ENCODE results near the gene PAEP. TPM values are rescaled to one million over a fixed set of nuclear protein-coding genes. Genes with fewer than 3 reads are reported as not detected.

PAEP gene
- total and polyA plus RNA-seq, 9 donors: 0.30 to 1.4 (median 0.35) TPM; not detected in 4

GRCh38 chr9:135613946-135614805 is 52.6 kb downstream of the PAEP start:
- 74% methylated on average over 29 of the region's 34 CpGs for WGBS (ENCODE audit: insufficient coverage)
- Histone ChIP-seq H3K4me1 (ENCODE audit: control insufficient read depth, insufficient read depth, low read length) (no peaks in the 10 kb centered on the region), H3K27ac (ENCODE audit: low read length) (no peak overlapping the region), H3K36me3 (ENCODE audit: control insufficient read depth, insufficient read depth, low read length) (no peaks in the 10 kb centered on the region), H3K27me3 (ENCODE audit: control insufficient read depth, insufficient read depth, low read length) (peaks cover under 1% of the 10 kb centered on the region), H3K9me3 (replicated peaks; ENCODE audit: control insufficient read depth, low read depth, low read length) (no peaks in the 10 kb centered on the region), H3K4me3 (ENCODE audit: low read length) (no peak overlapping the region)
- no peak for DNase-seq

DNA sequence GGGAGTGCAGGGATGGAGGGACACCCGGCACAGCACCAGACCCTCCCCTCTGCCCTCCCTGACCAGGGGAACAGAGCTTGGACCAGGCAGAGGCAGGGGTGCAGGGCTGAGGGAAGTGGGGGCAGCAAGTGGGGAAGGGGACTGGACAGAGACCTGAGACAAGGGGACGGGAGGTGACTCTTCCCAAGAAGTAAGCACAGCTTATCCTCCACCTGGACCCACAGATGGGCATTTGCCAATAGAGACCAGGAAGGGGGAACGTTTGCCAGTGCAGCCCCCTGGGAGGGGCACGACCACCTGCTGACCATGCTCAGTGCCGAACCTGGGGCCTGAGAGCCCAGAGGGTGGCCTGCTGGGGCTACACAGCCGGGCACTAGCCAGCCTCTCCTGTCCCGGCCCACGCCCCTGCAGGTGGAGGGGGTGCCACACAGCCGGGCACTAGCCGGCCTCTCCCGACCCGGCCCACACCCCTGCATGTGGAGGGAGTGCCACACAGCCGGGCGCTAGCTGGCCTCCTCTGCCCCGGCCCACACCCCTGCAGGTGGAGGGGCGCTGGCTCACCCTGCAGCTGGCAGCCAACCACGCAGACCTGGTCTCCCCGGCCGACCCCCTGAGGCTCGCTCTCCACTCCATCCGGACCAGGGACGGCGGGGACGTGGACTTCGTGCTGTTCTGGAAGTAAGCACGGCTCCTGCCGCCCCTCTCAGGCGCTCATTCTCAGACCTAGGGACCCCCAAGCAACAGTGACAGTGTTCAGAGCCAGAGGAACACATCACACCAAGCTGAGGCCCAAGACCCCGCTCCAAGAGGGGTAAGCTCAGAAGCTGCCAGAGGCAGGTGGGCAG is 53.5 kb downstream of the PAEP start:
- Histone ChIP-seq H3K4me3 (ENCODE audit: low read length) (no peak overlapping the region), H3K36me3 (ENCODE audit: control insufficient read depth, insufficient read depth, low read length) (no peaks in the 10 kb centered on the region), H3K9me3 (replicated peaks; ENCODE audit: control insufficient read depth, low read depth, low read length) (no peaks in the 10 kb centered on the region), H3K27me3 (ENCODE audit: control insufficient read depth, insufficient read depth, low read length) (peaks cover 2% of the 10 kb centered on the region), H3K27ac (ENCODE audit: low read length) (no peak overlapping the region), H3K4me1 (ENCODE audit: control insufficient read depth, insufficient read depth, low read length) (no peaks in the 10 kb centered on the region)
- WGBS (ENCODE audit: insufficient coverage): 66% methylated on average over 27 of the region's 29 CpGs
- DNase-seq: no peak

DNA sequence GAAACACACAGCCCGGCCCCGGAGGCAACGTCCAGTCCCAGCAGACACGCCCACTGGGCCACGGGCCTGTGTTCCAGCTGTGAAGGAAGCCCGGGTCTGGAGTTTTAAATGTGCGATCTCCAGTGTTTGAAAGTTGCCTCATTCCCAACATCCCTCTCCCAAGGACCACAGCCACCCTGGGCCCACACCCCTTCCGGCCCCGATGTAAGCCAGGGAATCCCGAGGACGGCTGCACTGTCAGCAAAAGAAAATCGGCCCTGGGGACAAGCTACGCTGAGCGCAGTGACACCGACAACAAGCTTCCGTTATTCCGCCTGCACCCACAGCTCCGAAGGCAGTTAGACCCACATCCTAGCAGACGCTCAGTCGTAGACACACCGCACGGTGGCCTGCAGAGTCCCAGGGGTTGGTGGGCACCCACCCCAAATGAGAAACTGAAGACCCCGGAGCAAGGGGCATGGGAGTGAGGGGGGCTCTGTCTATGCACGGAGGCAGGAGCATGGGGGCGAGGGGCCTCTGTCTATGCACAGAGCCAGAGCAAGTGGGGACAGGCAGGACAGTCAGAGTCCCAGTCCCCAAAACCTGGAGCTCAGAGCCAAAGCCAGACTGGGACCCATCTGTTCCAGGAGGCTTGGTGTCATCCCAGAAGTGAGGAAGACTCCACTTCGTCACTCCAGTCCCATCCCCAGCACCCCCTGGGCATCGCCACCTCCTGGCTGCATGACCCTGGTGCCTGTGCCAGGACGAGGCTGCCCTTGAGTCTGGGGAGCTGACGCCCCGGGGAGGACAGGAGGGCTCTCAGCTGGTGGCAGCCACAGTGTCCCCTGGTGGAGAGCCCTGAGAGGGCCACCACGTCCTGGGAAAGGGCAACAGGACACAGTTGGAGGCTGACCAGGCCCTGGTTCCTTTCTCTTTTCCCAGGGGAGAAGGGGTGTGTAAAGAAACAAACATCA is 54.4 kb downstream of the PAEP start:
- no peak overlapping the region for H3K27ac ChIP-seq (ENCODE audit: low read length)
- no peaks in the 10 kb centered on the region for H3K4me1 ChIP-seq (ENCODE audit: control insufficient read depth, insufficient read depth, low read length)
- no peaks in the 10 kb centered on the region for H3K9me3 ChIP-seq (replicated peaks; ENCODE audit: control insufficient read depth, low read depth, low read length)
- no peaks in the 10 kb centered on the region for H3K36me3 ChIP-seq (ENCODE audit: control insufficient read depth, insufficient read depth, low read length)
- DNase-seq: peak; percentile 24
- H3K4me3 ChIP-seq (ENCODE audit: low read length): no peak overlapping the region
- peaks cover 2% of the 10 kb centered on the region for H3K27me3 ChIP-seq (ENCODE audit: control insufficient read depth, insufficient read depth, low read length)
- WGBS (ENCODE audit: insufficient coverage): 58% methylated on average over 28 of the region's 31 CpGs

Other genes starting within 250 kb of the PAEP start
- 10.2 TPM for gene PPP1R26, start 82.0 kb upstream of the PAEP start, total RNA-seq
- gene PPP1R26, start 82.0 kb upstream of the PAEP start, polyA plus RNA-seq (ENCODE audit: insufficient read depth in 1 of 8, insufficient read length in 8 of 8, low replicate concordance in 1 of 8): 10 to 100 TPM in 7 of 8 donors, 1 to 10 TPM in 1; 9.7 to 15.7 (median 13.7) TPM
- gene MRPS2, start 61.1 kb upstream of the PAEP start, total RNA-seq: 15.6 TPM
- 10 to 100 TPM; 32.9 to 41.6 (median 34.7) TPM for gene MRPS2, start 61.1 kb upstream of the PAEP start, polyA plus RNA-seq (ENCODE audit: insufficient read depth in 1 of 8, insufficient read length in 8 of 8, low replicate concordance in 1 of 8)
- not detected for gene LCN1, start 40.3 kb upstream of the PAEP start, total RNA-seq
- gene LCN1, start 40.3 kb upstream of the PAEP start, polyA plus RNA-seq (ENCODE audit: insufficient read depth in 1 of 8, insufficient read length in 8 of 8, low replicate concordance in 1 of 8): under 1 TPM in 1 of 8 donors, not detected in 7; 0.23 TPM
- gene OBP2A, start 15.6 kb upstream of the PAEP start, total RNA-seq: not detected
- not detected for gene OBP2A, start 15.6 kb upstream of the PAEP start, polyA plus RNA-seq (ENCODE audit: insufficient read depth in 1 of 8, insufficient read length in 8 of 8, low replicate concordance in 1 of 8)
- not detected for gene GLT6D1, start 77.8 kb downstream of the PAEP start, total RNA-seq
- gene GLT6D1, start 77.8 kb downstream of the PAEP start, polyA plus RNA-seq (ENCODE audit: insufficient read depth in 1 of 8, insufficient read length in 8 of 8, low replicate concordance in 1 of 8): not detected
- gene LCN9, start 101.6 kb downstream of the PAEP start, total RNA-seq: not detected
- not detected for gene LCN9, start 101.6 kb downstream of the PAEP start, polyA plus RNA-seq (ENCODE audit: insufficient read depth in 1 of 8, insufficient read length in 8 of 8, low replicate concordance in 1 of 8)
- not detected for gene SOHLH1, start 137.7 kb downstream of the PAEP start, total RNA-seq
- under 1 TPM in 6 of 8 donors, not detected in 2; 0.13 to 0.31 (median 0.17) TPM for gene SOHLH1, start 137.7 kb downstream of the PAEP start, polyA plus RNA-seq (ENCODE audit: insufficient read depth in 1 of 8, insufficient read length in 8 of 8, low replicate concordance in 1 of 8)
- gene KCNT1, start 140.4 kb downstream of the PAEP start, total RNA-seq: 3.2 TPM
- 10 to 100 TPM in 2 of 8 donors, 1 to 10 TPM in 6; 4.1 to 13.1 (median 8.4) TPM for gene KCNT1, start 140.4 kb downstream of the PAEP start, polyA plus RNA-seq (ENCODE audit: insufficient read depth in 1 of 8, insufficient read length in 8 of 8, low replicate concordance in 1 of 8)

All from muscle of leg (tissue), 11 donors.